Right lobe of liver (tissue), 6 donors: ENCODE data around the gene ITM2A. TPM values are rescaled to one million over a fixed set of nuclear protein-coding genes. Genes with fewer than 3 reads are reported as not detected.

ENCODE experiments used
- ATAC-seq, 4 donors: fragments of 200-7000 bp; cut with Tn5 transposase; one replicate each; pipeline ENCODE4 v1.9.1; 2020; ENCODE audit warnings: mild to moderate bottlenecking in 4 of 4, moderate library complexity in 4 of 4
- DNase-seq, 3 donors: peaks; one replicate each; pipeline ENCODE4 v3.0.0-alpha.2; 2020
- H3K27ac ChIP-seq, 3 donors: fragments of 200-600 bp; one replicate each; pipeline ENCODE4 v1.8.0; 2022
- H3K27me3 ChIP-seq, 2 donors: fragments of 200-600 bp; one replicate each; pipeline ENCODE4 v1.8.0; 2022
- H3K36me3 ChIP-seq, 4 donors: fragments of 200-600 bp; sonication (generic) in 1 of 4; one replicate each; pipeline versions ENCODE4 v1.5.1 to v1.8.0; 2017 to 2022; ENCODE audit warnings: control low read depth in 1 of 4
- H3K4me1 ChIP-seq, 4 donors: fragments of 200-600 bp; sonication (generic) in 1 of 4; one replicate each; pipeline versions ENCODE4 v1.5.1 to v1.8.0; 2017 to 2022; ENCODE audit warnings: control low read depth in 1 of 4
- H3K4me3 ChIP-seq, 3 donors: fragments of 200-600 bp; one replicate each; pipeline ENCODE4 v1.8.0; 2022
- H3K9me3 ChIP-seq, 4 donors: fragments of 200-600 bp; sonication (generic) in 1 of 4; one replicate each; pipeline versions ENCODE4 v1.5.1 to v1.8.0; 2017 to 2022; ENCODE audit warnings: control low read depth in 1 of 4
- POLR2A ChIP-seq: fragments of 450-650 bp; IDR thresholded peaks from one replicate; pipeline ENCODE4 v1.6.1; 2017; ENCODE audit warnings: antibody characterized with exemption, mild to moderate bottlenecking
- WGBS: methylation state at CpG from one replicate; pipeline ENCODE4 v1.1.6; 2018; ENCODE audit warnings: low coverage, low lambda C conversion rate; ENCODE audit not compliant: insufficient coverage; ENCODE audit errors: missing lambda C conversion rate; 5-methylcytosine and 5-hydroxymethylcytosine counted together
- intact Hi-C, 2 donors: fragments of 100-400 bp; cut with DNase I; formaldehyde crosslinking; loops; one replicate each; pipeline versions ENCODE4 v1.11.2 to v1.14.1; 2022
- total RNA-seq, 6 experiments: library from RNA; depleted of rRNA in 2 of 6; stranded (reverse); fragments of >200 nt in 2 of 6; fragmentation: NEBNext Ultra II Directional in 3 of 6; extraction: Animal tissue kit (Norgen Biotek cat#: 25700) in 3 of 6; gene quantifications; one replicate each; pipeline versions ENCODE4 v1.1.0 to v1.2.4, GENCODE V29; 2016 to 2023
- TF ChIP-seq, protein P1 (sequence below), 4 donors: fragments of 200-600 bp in 3 of 4; fragments of 450-650 bp in 1 of 4; IDR thresholded peaks; one replicate each; pipeline versions ENCODE4 v1.5.1 to v1.8.0; 2016 to 2022; ENCODE audit warnings: antibody characterized with exemption in 4 of 4, mild to moderate bottlenecking in 2 of 4
- donor health status: DM: no; HTN: yes; CAD: no.
- donor health status: DM: no; HTN: no; CAD: no.
- donor health status: DM: no; HTN: no; CAD: no.
- donor health status: DM: no; HTN: yes; CAD: no.
- donor health status: DM: no; HTN: yes; CAD: no.

The ITM2A gene
- total RNA-seq, 6 experiments from 2014 or later: 0.18 to 4.9 (median 1.6) TPM

DNA sequence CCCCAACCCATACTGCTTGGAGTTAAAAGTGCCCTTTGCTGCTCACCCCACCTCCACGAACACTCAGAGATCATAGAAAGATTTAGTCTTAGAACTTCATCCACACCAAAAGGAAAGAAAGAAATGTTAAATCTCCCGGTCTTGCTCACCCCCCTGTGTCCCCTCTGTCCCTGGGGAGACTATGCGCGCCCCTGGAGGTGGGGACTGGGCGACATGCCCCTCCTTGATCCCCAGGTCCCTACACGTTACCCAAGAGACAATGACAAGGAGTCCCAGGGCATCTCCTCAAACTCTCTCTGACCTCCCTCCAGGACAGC is 620 bp downstream of the ITM2A start:
- intact Hi-C loops: no loop called here
- Histone ChIP-seq H3K4me3 (peak overlapping the region in 2 of 3 donors; percentile 9 to 10), H3K4me1 (no peaks in the 10 kb centered on the region), H3K27ac (no peak overlapping the region), H3K27me3 (no peaks in the 10 kb centered on the region), H3K36me3 (no peaks in the 10 kb centered on the region), H3K9me3 (no peaks in the 10 kb centered on the region)
- DNase-seq: no peak
- no peak for ATAC-seq
- WGBS: 4% methylated on average over 4 of the region's 6 CpGs
- no peak for TF ChIP-seq POLR2A
- TF ChIP-seq, protein P1, sequence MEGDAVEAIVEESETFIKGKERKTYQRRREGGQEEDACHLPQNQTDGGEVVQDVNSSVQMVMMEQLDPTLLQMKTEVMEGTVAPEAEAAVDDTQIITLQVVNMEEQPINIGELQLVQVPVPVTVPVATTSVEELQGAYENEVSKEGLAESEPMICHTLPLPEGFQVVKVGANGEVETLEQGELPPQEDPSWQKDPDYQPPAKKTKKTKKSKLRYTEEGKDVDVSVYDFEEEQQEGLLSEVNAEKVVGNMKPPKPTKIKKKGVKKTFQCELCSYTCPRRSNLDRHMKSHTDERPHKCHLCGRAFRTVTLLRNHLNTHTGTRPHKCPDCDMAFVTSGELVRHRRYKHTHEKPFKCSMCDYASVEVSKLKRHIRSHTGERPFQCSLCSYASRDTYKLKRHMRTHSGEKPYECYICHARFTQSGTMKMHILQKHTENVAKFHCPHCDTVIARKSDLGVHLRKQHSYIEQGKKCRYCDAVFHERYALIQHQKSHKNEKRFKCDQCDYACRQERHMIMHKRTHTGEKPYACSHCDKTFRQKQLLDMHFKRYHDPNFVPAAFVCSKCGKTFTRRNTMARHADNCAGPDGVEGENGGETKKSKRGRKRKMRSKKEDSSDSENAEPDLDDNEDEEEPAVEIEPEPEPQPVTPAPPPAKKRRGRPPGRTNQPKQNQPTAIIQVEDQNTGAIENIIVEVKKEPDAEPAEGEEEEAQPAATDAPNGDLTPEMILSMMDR (IDR thresholded peaks at IDR 0.05): no peak

DNA sequence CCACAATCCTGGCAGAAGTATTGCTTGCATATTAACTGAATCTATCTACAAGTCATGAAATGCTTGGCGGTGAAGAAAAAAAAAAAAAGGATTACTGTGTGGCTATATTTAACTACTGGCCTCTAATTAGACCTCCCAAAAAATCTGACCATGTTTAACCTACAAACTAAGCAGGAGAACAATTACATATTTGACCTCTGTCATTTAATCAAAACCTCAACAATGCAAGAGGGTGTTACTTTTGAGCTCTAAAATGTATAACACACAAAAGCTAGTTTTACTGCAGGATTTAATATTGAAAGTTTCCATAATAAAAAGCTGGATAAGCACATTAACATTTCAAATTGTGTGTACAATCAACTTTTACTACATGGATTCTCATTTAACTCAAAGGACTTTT is 1.5 kb downstream of the ITM2A start:
- no peak for DNase-seq
- H3K36me3 ChIP-seq: no peaks in the 10 kb centered on the region
- intact Hi-C loops: no loop called here
- no peaks in the 10 kb centered on the region for H3K4me1 ChIP-seq
- no peaks in the 10 kb centered on the region for H3K27me3 ChIP-seq
- no peak overlapping the region for H3K4me3 ChIP-seq
- H3K9me3 ChIP-seq: no peaks in the 10 kb centered on the region
- ATAC-seq: no peak
- WGBS: 62% methylated on average over 1 of the region's 1 CpG
- TF ChIP-seq POLR2A: no peak
- TF ChIP-seq, protein P1 (IDR thresholded peaks at IDR 0.05): no peak
- H3K27ac ChIP-seq: no peak overlapping the region

DNA sequence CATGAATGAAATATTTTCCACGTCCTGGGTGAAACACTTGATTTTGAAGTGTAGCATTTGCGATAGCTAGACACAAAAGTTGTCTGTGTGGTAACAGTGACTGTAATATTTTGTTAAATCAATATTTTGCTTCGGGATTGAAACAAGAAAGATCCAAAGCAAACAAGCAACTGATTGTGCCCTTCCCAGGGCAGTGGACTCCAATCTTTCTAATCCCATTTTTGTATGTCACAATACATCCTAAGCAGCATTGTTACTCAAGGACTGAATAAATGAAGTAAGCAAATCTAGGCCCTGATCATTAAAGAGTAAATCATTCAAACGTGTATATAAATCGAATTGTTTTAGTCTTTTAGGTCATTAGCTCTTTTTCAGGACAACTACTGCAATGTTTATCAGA is 2.8 kb downstream of the ITM2A start:
- H3K36me3 ChIP-seq: no peaks in the 10 kb centered on the region
- H3K27ac ChIP-seq: no peak overlapping the region
- intact Hi-C loops: no loop called here
- DNase-seq (no peak), ATAC-seq (no peak)
- no peaks in the 10 kb centered on the region for H3K4me1 ChIP-seq
- no peak overlapping the region for H3K4me3 ChIP-seq
- WGBS: 31% methylated on average over 5 of the region's 5 CpGs
- no peaks in the 10 kb centered on the region for H3K27me3 ChIP-seq
- TF ChIP-seq, protein P1 (IDR thresholded peaks at IDR 0.05): no peak
- TF ChIP-seq POLR2A: no peak
- no peaks in the 10 kb centered on the region for H3K9me3 ChIP-seq

DNA sequence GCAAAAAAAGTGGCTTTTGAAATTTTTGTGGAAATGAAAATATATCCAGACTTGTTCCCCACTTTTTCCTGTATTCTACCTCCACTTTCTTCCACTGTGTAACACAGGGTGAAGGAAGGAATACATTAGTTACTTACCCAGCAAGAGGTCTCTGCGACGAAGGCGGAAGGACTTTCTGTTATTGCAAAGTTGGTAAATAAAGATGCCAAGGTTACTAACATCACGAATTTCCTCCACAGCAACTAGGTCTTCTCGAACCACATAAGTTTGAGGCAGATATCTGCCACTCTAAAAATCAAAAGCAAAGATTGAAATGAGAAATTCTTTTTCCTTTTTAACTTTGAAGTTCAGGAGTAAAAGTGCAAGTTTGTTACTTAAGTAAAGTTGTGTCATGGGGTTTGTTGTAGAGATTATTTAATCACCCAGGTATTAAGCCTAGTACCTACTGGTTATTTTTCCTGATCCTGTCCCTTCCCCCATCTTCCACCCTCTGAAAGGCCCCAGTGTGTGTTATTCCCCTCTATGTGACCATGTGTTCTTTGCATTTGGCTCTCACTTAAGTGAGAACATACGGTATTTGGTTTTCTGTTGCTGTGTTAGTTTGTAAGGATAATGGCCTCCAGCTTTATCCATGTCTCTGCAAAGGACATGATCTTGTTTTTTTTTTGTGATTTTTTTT is 5.8 kb downstream of the ITM2A start:
- ATAC-seq (no peak), DNase-seq (no peak)
- Histone ChIP-seq H3K9me3 (no peaks in the 10 kb centered on the region), H3K27me3 (peaks cover 0 to 5% of the 10 kb centered on the region in 2 donors), H3K27ac (no peak overlapping the region), H3K36me3 (no peaks in the 10 kb centered on the region), H3K4me1 (no peaks in the 10 kb centered on the region), H3K4me3 (no peak overlapping the region)
- TF ChIP-seq, protein P1 (IDR thresholded peaks at IDR 0.05): no peak
- TF ChIP-seq POLR2A: no peak
- intact Hi-C loops: no loop called here
- 42% methylated on average over 6 of the region's 6 CpGs for WGBS
